ENCODE measurements around the gene ATP6V0E2. TPM values are rescaled to one million over a fixed set of nuclear protein-coding genes. Genes with fewer than 3 reads are reported as not detected.

The ATP6V0E2 gene
- total RNA-seq, 2 donors from 2014 or later: 32.6 to 64.3 TPM

Other genes with a start within 250 kb of the ATP6V0E2 start
- gene ZNF467, start 100.4 kb upstream of the ATP6V0E2 start, total RNA-seq: under 1 TPM; 0.10 to 0.28 TPM
- 10 to 100 TPM; 18.8 to 19.1 TPM for gene ZNF862, start 35.6 kb upstream of the ATP6V0E2 start, total RNA-seq

Data from natural killer cell treated with Interleukin-12 subunit alpha and Interleukin-12 subunit beta and Interleukin-15 and Interleukin-18, amount 100 ng/mL, for 72 hours (primary cell).